C4-2B (cell line): ENCODE data around the gene CNOT10.

Source experiments
- ZFX ChIP-seq: fragments of 450-650 bp; IDR thresholded peaks from 2 replicates; pipeline ENCODE4 v1.6.1; 2017
- TF ChIP-seq, protein P1 (sequence below): fragments of 450-650 bp; conservative IDR thresholded peaks from 2 replicates; pipeline ENCODE4 v1.5.1; 2017; ENCODE audit warnings: mild to moderate bottlenecking

DNA sequence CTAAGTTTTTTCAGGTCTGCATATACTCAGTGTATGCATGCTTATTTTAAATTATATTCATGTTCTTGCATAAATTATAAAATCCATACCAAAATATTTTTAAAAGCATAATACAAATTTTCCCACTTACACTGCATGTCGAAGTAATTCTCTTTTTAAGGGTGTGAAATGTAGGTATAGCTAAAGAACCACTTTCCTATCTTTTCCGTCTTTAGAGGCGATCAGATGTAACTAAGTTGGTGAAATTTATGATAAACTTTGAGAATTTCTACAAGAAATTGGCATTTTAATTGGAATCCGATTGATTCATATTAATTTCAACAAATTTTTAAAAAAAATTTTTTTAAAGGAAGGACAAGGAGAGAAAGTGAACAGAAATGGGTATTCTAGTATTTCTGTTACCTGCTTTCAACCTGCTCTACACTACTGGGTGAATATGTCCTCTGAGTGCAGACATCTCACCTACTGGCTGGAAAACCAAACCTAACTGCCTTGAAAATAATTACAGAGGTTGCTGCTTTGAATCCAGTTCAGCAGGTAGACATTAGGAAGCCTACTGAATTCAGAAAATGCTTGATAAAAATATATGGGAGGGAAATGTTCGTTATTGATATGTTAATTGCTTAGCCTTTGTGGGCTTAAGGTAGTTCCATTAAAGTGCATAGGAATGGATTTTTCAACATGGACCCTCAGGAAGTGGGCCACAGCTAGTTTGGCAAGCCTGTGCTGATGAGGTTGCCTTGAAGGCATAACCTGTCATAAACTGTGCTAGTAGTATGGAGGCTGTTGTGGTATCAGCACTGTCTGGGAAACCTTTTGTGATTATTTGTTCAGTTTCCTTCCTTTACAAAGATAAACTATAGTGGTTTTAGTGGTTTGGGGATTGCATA lies 137.9 kb downstream of the CNOT10 start:
- TF ChIP-seq, protein P1, sequence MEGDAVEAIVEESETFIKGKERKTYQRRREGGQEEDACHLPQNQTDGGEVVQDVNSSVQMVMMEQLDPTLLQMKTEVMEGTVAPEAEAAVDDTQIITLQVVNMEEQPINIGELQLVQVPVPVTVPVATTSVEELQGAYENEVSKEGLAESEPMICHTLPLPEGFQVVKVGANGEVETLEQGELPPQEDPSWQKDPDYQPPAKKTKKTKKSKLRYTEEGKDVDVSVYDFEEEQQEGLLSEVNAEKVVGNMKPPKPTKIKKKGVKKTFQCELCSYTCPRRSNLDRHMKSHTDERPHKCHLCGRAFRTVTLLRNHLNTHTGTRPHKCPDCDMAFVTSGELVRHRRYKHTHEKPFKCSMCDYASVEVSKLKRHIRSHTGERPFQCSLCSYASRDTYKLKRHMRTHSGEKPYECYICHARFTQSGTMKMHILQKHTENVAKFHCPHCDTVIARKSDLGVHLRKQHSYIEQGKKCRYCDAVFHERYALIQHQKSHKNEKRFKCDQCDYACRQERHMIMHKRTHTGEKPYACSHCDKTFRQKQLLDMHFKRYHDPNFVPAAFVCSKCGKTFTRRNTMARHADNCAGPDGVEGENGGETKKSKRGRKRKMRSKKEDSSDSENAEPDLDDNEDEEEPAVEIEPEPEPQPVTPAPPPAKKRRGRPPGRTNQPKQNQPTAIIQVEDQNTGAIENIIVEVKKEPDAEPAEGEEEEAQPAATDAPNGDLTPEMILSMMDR: no peak
- TF ChIP-seq ZFX: no peak
